ENCODE results near the gene TOM1L2.

- TF ChIP-seq CTCF (conservative IDR thresholded peaks at IDR 0.05; ENCODE audit: low read depth, low read length) (no peak), SMC3 (IDR thresholded peaks at IDR 0.05; ENCODE audit: low read depth, low read length) (no peak), POLR2A (IDR thresholded peaks at IDR 0.05; ENCODE audit: low read depth, low read length) (no peak), CEBPB (IDR thresholded peaks at IDR 0.05; ENCODE audit: low read depth, low read length) (no peak), ELK1 (IDR thresholded peaks at IDR 0.05; ENCODE audit: borderline replicate concordance, low read depth, low read length) (no peak), RAD21 (IDR thresholded peaks at IDR 0.05; ENCODE audit: low read length) (no peak), USF2 (IDR thresholded peaks at IDR 0.05; ENCODE audit: low read depth, low read length) (no peak), MAFK (IDR thresholded peaks at IDR 0.05; ENCODE audit: low read depth, low read length) (no peak), CHD1 (IDR thresholded peaks at IDR 0.05; ENCODE audit: low read depth, low read length) (no peak), RFX5 (IDR thresholded peaks at IDR 0.05; ENCODE audit: low read depth, low read length) (no peak), BHLHE40 (IDR thresholded peaks at IDR 0.05; ENCODE audit: low read depth, low read length) (no peak), MXI1 (IDR thresholded peaks at IDR 0.05; ENCODE audit: borderline replicate concordance, low read depth, low read length) (no peak), RCOR1 (IDR thresholded peaks at IDR 0.05; ENCODE audit: insufficient replicate concordance, low read length) (no peak)
These were observed 72.7 kb downstream of the TOM1L2 start for GRCh38 chr17:17899486-17899885.

Data from IMR-90 (cell line).